MM.1S (cell line): ENCODE measurements around the gene CLCN7.

Experiments used
- DNase-seq: peaks from one replicate; pipeline ENCODE4 v3.0.0-alpha.2; 2015
- H2AFZ ChIP-seq: fragments of 300-600 bp; sonication (generic); 2 replicates; pipeline ENCODE4 v1.6.0; 2016; ENCODE audit warnings: antibody characterized with exemption, low read length
- H3F3A ChIP-seq: fragments of 300-600 bp; sonication (generic); 2 replicates; pipeline ENCODE4 v1.6.1; 2016; ENCODE audit warnings: mild to moderate bottlenecking, antibody characterized with exemption, low read length, moderate library complexity, mixed read lengths; ENCODE audit not compliant: insufficient read depth
- H3K27ac ChIP-seq: fragments of 300-600 bp; sonication (generic); 2 replicates; pipeline ENCODE4 v1.5.1; 2016; ENCODE audit warnings: mild to moderate bottlenecking, low read length
- H3K27me3 ChIP-seq: fragments of 300-600 bp; sonication (generic); replicated peaks from 2 replicates; pipeline ENCODE4 v1.6.0; 2016; ENCODE audit warnings: low read length; ENCODE audit not compliant: insufficient read depth
- H3K36me3 ChIP-seq: fragments of 300-600 bp; sonication (generic); replicated peaks from 2 replicates; pipeline ENCODE4 v1.6.1; 2016; ENCODE audit warnings: mild to moderate bottlenecking, low read length, mixed read lengths; ENCODE audit not compliant: insufficient read depth
- H3K4me1 ChIP-seq: fragments of 300-600 bp; sonication (generic); 2 replicates; pipeline ENCODE4 v1.6.1; 2016; ENCODE audit warnings: low read length, mixed read lengths
- H3K4me2 ChIP-seq: fragments of 300-600 bp; sonication (generic); 2 replicates; pipeline ENCODE4 v1.6.0; 2016; ENCODE audit warnings: low read depth, low read length
- H3K4me3 ChIP-seq: fragments of 300-600 bp; sonication (generic); 2 replicates; pipeline ENCODE4 v1.5.1; 2016; ENCODE audit warnings: low read length, mixed read lengths
- H3K79me2 ChIP-seq: fragments of 300-600 bp; sonication (generic); 2 replicates; pipeline ENCODE4 v1.6.1; 2016; ENCODE audit warnings: mixed run types, low read length, mixed read lengths
- H3K9ac ChIP-seq: fragments of 300-600 bp; sonication (generic); 2 replicates; pipeline ENCODE4 v1.6.1; 2016; ENCODE audit warnings: low read length, mixed read lengths
- H3K9me2 ChIP-seq: fragments of 300-600 bp; sonication (generic); replicated peaks from 2 replicates; pipeline ENCODE4 v1.6.1; 2016; ENCODE audit warnings: mild to moderate bottlenecking, low read length, mixed read lengths; ENCODE audit not compliant: insufficient read depth
- H3K9me3 ChIP-seq: fragments of 300-600 bp; sonication (generic); replicated peaks from 2 replicates; pipeline ENCODE4 v1.6.1; 2016; ENCODE audit warnings: mild to moderate bottlenecking, low read length, mixed read lengths; ENCODE audit not compliant: insufficient read depth
- H4K20me1 ChIP-seq: fragments of 300-600 bp; sonication (generic); 2 replicates; pipeline ENCODE4 v1.6.1; 2016; ENCODE audit warnings: mild to moderate bottlenecking, low read length, moderate library complexity, mixed read lengths; ENCODE audit not compliant: insufficient read depth
- EZH2 ChIP-seq: fragments of 300-600 bp; sonication (generic); optimal IDR thresholded peaks from 2 replicates; pipeline ENCODE3; 2017; ENCODE audit warnings: low read depth, mild to moderate bottlenecking, antibody characterized with exemption, low read length, mixed read lengths
- EZH2phosphoT487 ChIP-seq: fragments of 300-600 bp; sonication (generic); IDR thresholded peaks from 2 replicates; pipeline ENCODE4 v1.6.1; 2018; ENCODE audit warnings: antibody characterized with exemption, low read length
- TF ChIP-seq, protein P1 (sequence below): fragments of 300-600 bp; sonication (generic); IDR thresholded peaks from 2 replicates; pipeline ENCODE4 v1.5.1; 2016; ENCODE audit warnings: antibody characterized with exemption, low read length, mixed read lengths

The CLCN7 gene

DNA sequence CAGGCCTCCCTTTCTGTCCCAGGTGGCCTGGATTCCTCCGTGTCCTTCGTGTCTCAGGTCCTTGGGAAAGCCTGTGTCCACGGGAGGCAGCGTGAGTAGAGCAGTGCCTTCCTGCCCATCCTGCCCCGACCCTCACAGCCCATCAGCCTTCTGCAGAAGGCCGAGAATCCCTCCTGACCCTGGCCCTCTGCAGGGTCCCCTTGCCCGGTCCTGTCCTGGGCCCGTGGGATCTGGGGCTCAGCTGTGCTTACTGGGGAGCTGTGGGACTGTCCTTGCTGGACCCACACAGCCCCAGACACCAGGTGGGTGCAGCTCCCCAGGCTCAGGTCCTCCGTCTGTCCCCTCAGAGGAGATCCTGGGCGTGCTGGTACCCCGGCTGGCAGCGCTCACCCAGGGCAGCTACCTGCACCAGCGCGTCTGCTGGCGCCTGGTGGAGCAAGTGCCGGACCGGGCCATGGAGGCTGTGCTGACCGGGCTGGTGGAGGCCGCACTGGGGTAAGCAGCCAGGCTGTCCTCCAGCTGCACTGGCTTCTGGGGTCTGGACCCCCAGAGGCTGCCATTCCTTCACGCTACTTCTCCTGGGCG, 22.3 kb upstream of the CLCN7 start:
- H3K9ac ChIP-seq: no peak overlapping the region

DNA sequence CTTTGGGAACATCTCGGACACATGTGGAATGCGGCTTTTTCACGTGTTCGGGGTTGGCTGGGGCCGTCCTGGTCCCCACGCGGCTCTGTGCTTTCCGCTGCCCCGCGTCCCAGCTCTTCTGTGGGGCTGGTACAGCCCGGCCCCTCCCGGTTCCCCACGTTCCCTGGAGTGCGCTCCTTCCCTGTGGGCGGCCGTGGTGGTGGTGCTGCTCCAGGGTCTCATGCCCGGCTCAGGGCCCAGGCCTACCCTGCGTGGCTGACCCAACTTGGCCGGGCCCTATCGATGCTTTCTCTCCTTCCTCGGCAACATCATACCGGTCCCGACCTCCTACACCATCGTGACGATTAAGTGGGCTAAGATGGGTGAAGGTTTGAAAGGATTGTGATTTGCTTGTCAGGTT, 21.6 kb upstream of the CLCN7 start:
- H4K20me1 ChIP-seq: no peaks in the 10 kb centered on the region
- DNase-seq: no peak
- H3K27me3 ChIP-seq: no peaks in the 10 kb centered on the region
- no peaks in the 10 kb centered on the region for H3F3A ChIP-seq
- H3K9me3 ChIP-seq: no peaks in the 10 kb centered on the region
- no peaks in the 10 kb centered on the region for H3K9me2 ChIP-seq
- TF ChIP-seq EZH2 (no peak), EZH2phosphoT487 (no peak)
- TF ChIP-seq, protein P1, sequence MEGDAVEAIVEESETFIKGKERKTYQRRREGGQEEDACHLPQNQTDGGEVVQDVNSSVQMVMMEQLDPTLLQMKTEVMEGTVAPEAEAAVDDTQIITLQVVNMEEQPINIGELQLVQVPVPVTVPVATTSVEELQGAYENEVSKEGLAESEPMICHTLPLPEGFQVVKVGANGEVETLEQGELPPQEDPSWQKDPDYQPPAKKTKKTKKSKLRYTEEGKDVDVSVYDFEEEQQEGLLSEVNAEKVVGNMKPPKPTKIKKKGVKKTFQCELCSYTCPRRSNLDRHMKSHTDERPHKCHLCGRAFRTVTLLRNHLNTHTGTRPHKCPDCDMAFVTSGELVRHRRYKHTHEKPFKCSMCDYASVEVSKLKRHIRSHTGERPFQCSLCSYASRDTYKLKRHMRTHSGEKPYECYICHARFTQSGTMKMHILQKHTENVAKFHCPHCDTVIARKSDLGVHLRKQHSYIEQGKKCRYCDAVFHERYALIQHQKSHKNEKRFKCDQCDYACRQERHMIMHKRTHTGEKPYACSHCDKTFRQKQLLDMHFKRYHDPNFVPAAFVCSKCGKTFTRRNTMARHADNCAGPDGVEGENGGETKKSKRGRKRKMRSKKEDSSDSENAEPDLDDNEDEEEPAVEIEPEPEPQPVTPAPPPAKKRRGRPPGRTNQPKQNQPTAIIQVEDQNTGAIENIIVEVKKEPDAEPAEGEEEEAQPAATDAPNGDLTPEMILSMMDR: no peak
- no peaks in the 10 kb centered on the region for H3K36me3 ChIP-seq
- no peak overlapping the region for H3K9ac ChIP-seq
- no peak overlapping the region for H2AFZ ChIP-seq
- H3K79me2 ChIP-seq: peaks cover 17% of the 10 kb centered on the region
- no peak overlapping the region for H3K27ac ChIP-seq
- no peak overlapping the region for H3K4me3 ChIP-seq
- H3K4me2 ChIP-seq: no peak overlapping the region
- peaks cover 5% of the 10 kb centered on the region; the same call in 1 of the 2 replicates for H3K4me1 ChIP-seq

More for the DNA sequence above, 22.3 kb upstream of the CLCN7 start:
- no peaks in the 10 kb centered on the region for H3K27me3 ChIP-seq
- DNase-seq: no peak
- H3K27ac ChIP-seq: no peak overlapping the region
- no peak overlapping the region for H3K4me2 ChIP-seq
- H4K20me1 ChIP-seq: no peaks in the 10 kb centered on the region
- H3K4me3 ChIP-seq: no peak overlapping the region
- H2AFZ ChIP-seq: no peak overlapping the region
- H3K4me1 ChIP-seq: peaks cover 5% of the 10 kb centered on the region; the same call in 1 of the 2 replicates
- H3F3A ChIP-seq: no peaks in the 10 kb centered on the region
- H3K9me2 ChIP-seq: no peaks in the 10 kb centered on the region
- peaks cover 17% of the 10 kb centered on the region for H3K79me2 ChIP-seq
- H3K9me3 ChIP-seq: no peaks in the 10 kb centered on the region
- peaks cover 2% of the 10 kb centered on the region; the same call in 1 of the 2 replicates for H3K36me3 ChIP-seq
- TF ChIP-seq EZH2: no peak
- TF ChIP-seq, protein P1: no peak
- TF ChIP-seq EZH2phosphoT487: no peak

DNA sequence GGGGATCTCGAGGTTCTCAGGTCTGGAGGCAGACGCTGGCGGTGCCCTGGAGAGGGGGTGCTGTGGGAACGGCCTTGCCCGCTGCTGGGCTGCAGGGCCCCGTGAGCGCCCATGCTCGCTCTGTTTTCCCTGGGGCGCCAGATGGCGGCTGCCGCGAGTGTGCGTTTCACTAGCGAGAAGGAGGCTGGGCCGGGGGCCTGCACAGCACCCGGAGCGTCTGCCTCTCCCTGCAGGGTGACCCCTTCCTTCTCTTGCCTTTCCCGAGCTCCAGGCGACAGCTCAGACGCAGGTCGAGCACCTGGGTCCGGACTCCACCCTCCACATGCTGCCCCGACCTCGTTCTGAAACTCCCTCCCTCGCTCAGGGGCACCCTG, 21.0 kb upstream of the CLCN7 start:
- Histone ChIP-seq H3K4me2 (no peak overlapping the region), H3K36me3 (no peaks in the 10 kb centered on the region), H3K27ac (no peak overlapping the region), H2AFZ (no peak overlapping the region), H3K9ac (no peak overlapping the region), H3K79me2 (peaks cover 17% of the 10 kb centered on the region), H3K27me3 (peaks cover 1% of the 10 kb centered on the region; the same call in 1 of the 2 replicates), H3F3A (no peaks in the 10 kb centered on the region), H4K20me1 (no peaks in the 10 kb centered on the region), H3K4me3 (no peak overlapping the region), H3K4me1 (peaks cover 5% of the 10 kb centered on the region; the same call in 1 of the 2 replicates), H3K9me3 (no peaks in the 10 kb centered on the region), H3K9me2 (no peaks in the 10 kb centered on the region)
- no peak for DNase-seq
- TF ChIP-seq, protein P1: no peak
- TF ChIP-seq EZH2phosphoT487: no peak
- TF ChIP-seq EZH2: no peak
